Measurements from ENCODE around the gene UBAP1. TPM values are rescaled to one million over a fixed set of nuclear protein-coding genes. Genes with fewer than 3 reads are reported as not detected.

Gene UBAP1
- total and polyA plus RNA-seq, 2 experiments from 2014 or later: 17.4 to 20.7 TPM

DNA sequence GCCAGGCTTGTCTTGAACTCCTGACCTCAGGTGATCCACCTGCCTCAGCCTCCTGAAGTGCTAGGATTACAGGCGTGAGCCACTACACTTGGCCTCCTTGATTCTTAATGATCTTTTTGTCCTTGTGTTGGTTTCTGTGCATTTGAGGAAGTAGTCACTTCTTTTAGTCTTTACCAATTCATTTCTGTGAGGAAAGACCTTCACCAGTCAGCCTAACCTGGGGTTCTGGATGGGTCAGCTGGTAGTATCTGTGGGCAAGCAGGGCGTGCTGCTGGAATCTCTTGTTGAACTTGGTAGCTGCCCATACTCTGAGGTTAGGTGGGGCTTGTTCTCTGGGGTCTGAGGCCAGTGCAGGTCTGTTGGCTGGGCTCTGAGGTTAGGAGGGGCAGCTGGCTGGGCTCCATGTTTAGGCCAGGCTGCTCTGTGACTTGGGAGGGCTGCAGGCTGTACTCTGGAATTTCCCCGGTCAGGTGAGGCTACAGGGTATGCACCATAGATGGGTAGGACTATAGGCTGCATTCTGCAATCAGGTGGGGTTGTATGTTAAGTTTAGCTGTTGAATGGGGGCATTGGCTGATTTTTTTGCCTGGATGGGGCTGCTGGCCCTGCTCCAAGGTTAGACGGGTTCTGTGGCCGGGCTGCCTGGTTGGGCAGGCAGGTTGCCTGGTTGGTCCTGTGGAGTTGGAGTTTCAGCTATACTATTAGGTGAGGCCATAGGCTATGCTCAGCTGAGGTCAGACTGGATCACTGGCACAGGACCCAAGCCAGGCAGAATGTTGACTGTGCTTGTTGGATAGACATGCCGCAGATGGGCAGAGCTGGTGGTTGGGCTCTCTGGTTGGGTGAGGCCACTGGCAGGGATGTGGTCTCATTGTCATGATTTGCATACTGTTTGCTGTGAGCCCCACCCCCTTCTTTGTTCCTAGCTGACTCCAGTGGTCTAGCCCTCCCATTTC is 19.2 kb downstream of the UBAP1 start:
- Mint-ChIP-seq H3K27me3 (ENCODE audit: insufficient read depth, low read depth, poor library complexity) (peaks cover 10% of the 10 kb centered on the region), H3K4me1 (peaks cover 15% of the 10 kb centered on the region), H3K27ac (peak overlapping the region; percentile 95), H3K9me3 (no peaks in the 10 kb centered on the region), H3K4me3 (no peak overlapping the region), H3K36me3 (ENCODE audit: low read depth) (peaks cover 8% of the 10 kb centered on the region; the same call in 2 of the 3 replicates)
- Histone ChIP-seq H2AFZ (no peak overlapping the region), H3K27me3 (ENCODE audit: insufficient read depth) (no peaks in the 10 kb centered on the region), H3K4me3 (no peak overlapping the region), H3K4me2 (peak overlapping the region; percentile 51), H3K79me2 (replicated peaks; ENCODE audit: insufficient read depth) (peaks cover 99% of the 10 kb centered on the region), H3K27ac (ENCODE audit: low read depth) (peak overlapping the region; percentile 95), H3F3A (replicated peaks; ENCODE audit: low read depth) (peaks cover 8% of the 10 kb centered on the region; the same call in 1 of the 2 replicates), H3K9me2 (ENCODE audit: insufficient read depth) (no peaks in the 10 kb centered on the region), H3K36me3 (ENCODE audit: insufficient read depth) (no peaks in the 10 kb centered on the region), H3K4me1 (ENCODE audit: insufficient read depth) (peaks cover 13% of the 10 kb centered on the region), H4K20me1 (replicated peaks; ENCODE audit: insufficient read depth) (peaks cover 11% of the 10 kb centered on the region)
- ATAC-seq (peak; percentile 94), DNase-seq (ENCODE audit: low spot score) (peak; percentile 87)
- TF ChIP-seq ZNF114 (CRISPR knock-in tag; IDR thresholded peaks at IDR 0.05): no peak
- no peak for TF ChIP-seq ZNF331 (CRISPR knock-in tag; IDR thresholded peaks at IDR 0.05; ENCODE audit: low read depth)
- TF ChIP-seq, protein P1, sequence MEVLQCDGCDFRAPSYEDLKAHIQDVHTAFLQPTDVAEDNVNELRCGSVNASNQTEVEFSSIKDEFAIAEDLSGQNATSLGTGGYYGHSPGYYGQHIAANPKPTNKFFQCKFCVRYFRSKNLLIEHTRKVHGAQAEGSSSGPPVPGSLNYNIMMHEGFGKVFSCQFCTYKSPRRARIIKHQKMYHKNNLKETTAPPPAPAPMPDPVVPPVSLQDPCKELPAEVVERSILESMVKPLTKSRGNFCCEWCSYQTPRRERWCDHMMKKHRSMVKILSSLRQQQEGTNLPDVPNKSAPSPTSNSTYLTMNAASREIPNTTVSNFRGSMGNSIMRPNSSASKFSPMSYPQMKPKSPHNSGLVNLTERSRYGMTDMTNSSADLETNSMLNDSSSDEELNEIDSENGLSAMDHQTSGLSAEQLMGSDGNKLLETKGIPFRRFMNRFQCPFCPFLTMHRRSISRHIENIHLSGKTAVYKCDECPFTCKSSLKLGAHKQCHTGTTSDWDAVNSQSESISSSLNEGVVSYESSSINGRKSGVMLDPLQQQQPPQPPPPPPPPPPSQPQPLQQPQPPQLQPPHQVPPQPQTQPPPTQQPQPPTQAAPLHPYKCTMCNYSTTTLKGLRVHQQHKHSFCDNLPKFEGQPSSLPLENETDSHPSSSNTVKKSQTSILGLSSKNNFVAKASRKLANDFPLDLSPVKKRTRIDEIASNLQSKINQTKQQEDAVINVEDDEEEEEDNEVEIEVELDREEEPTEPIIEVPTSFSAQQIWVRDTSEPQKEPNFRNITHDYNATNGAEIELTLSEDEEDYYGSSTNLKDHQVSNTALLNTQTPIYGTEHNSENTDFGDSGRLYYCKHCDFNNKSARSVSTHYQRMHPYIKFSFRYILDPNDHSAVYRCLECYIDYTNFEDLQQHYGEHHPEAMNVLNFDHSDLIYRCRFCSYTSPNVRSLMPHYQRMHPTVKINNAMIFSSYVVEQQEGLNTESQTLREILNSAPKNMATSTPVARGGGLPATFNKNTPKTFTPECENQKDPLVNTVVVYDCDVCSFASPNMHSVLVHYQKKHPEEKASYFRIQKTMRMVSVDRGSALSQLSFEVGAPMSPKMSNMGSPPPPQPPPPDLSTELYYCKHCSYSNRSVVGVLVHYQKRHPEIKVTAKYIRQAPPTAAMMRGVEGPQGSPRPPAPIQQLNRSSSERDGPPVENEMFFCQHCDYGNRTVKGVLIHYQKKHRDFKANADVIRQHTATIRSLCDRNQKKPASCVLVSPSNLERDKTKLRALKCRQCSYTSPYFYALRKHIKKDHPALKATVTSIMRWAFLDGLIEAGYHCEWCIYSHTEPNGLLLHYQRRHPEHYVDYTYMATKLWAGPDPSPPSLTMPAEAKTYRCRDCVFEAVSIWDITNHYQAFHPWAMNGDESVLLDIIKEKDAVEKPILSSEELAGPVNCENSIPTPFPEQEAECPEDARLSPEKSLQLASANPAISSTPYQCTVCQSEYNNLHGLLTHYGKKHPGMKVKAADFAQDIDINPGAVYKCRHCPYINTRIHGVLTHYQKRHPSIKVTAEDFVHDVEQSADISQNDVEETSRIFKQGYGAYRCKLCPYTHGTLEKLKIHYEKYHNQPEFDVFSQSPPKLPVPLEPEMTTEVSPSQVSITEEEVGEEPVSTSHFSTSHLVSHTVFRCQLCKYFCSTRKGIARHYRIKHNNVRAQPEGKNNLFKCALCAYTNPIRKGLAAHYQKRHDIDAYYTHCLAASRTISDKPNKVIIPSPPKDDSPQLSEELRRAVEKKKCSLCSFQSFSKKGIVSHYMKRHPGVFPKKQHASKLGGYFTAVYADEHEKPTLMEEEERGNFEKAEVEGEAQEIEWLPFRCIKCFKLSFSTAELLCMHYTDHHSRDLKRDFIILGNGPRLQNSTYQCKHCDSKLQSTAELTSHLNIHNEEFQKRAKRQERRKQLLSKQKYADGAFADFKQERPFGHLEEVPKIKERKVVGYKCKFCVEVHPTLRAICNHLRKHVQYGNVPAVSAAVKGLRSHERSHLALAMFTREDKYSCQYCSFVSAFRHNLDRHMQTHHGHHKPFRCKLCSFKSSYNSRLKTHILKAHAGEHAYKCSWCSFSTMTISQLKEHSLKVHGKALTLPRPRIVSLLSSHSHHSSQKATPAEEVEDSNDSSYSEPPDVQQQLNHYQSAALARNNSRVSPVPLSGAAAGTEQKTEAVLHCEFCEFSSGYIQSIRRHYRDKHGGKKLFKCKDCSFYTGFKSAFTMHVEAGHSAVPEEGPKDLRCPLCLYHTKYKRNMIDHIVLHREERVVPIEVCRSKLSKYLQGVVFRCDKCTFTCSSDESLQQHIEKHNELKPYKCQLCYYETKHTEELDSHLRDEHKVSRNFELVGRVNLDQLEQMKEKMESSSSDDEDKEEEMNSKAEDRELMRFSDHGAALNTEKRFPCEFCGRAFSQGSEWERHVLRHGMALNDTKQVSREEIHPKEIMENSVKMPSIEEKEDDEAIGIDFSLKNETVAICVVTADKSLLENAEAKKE (CRISPR knock-in tag; IDR thresholded peaks at IDR 0.05): no peak

DNA sequence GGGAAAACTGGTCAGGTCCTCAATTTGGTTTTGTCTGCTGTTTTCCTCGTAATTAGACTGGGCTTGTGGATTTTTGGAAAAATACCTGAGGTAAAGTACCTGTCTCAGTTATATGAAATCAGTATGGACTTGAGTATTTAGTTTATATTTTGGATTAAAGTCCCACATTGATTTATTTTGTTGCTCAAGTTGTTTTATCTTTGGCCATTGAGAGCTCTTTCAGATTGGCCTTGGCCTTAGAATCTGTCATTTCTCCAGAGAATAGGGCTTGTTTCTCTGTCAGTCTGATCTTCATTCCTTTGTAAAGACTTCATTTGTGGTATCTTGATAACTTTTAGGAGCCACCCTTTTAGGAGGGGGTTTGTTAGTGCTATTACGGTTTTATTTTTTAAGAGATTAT is 21.2 kb downstream of the UBAP1 start:
- peaks cover 13% of the 10 kb centered on the region for H3K4me1 ChIP-seq (ENCODE audit: insufficient read depth)
- 0 out of 2 replicates have a peak, but pooled peaks cover 8% of the 10 kb centered on the region for H3F3A ChIP-seq (replicated peaks; ENCODE audit: low read depth)
- Mint-ChIP-seq H3K9me3 (no peaks in the 10 kb centered on the region), H3K36me3 (ENCODE audit: low read depth) (peaks cover 12% of the 10 kb centered on the region; the same call in 2 of the 3 replicates), H3K4me1 (peaks cover 15% of the 10 kb centered on the region), H3K27ac (no peak overlapping the region), H3K27me3 (ENCODE audit: insufficient read depth, low read depth, poor library complexity) (peaks cover 10% of the 10 kb centered on the region), H3K4me3 (no peak overlapping the region)
- no peaks in the 10 kb centered on the region for H3K27me3 ChIP-seq (ENCODE audit: insufficient read depth)
- no peaks in the 10 kb centered on the region for H3K36me3 ChIP-seq (ENCODE audit: insufficient read depth)
- no peak overlapping the region for H3K4me2 ChIP-seq
- 0 out of 2 replicates have a peak overlapping the region, but pooled peaks have one; percentile 95 for H3K27ac ChIP-seq (ENCODE audit: low read depth)
- ATAC-seq: no peak
- H3K79me2 ChIP-seq (replicated peaks; ENCODE audit: insufficient read depth): peaks cover 98% of the 10 kb centered on the region
- DNase-seq (ENCODE audit: low spot score): no peak
- H3K9me2 ChIP-seq (ENCODE audit: insufficient read depth): no peaks in the 10 kb centered on the region
- no peak overlapping the region for H2AFZ ChIP-seq
- no peak overlapping the region for H3K4me3 ChIP-seq
- H4K20me1 ChIP-seq (replicated peaks; ENCODE audit: insufficient read depth): peaks cover 13% of the 10 kb centered on the region
- TF ChIP-seq ZNF331 (CRISPR knock-in tag; IDR thresholded peaks at IDR 0.05; ENCODE audit: low read depth) (no peak), JUNB (IDR thresholded peaks at IDR 0.05; ENCODE audit: unreplicated experiment) (no peak)
- TF ChIP-seq, protein P2, sequence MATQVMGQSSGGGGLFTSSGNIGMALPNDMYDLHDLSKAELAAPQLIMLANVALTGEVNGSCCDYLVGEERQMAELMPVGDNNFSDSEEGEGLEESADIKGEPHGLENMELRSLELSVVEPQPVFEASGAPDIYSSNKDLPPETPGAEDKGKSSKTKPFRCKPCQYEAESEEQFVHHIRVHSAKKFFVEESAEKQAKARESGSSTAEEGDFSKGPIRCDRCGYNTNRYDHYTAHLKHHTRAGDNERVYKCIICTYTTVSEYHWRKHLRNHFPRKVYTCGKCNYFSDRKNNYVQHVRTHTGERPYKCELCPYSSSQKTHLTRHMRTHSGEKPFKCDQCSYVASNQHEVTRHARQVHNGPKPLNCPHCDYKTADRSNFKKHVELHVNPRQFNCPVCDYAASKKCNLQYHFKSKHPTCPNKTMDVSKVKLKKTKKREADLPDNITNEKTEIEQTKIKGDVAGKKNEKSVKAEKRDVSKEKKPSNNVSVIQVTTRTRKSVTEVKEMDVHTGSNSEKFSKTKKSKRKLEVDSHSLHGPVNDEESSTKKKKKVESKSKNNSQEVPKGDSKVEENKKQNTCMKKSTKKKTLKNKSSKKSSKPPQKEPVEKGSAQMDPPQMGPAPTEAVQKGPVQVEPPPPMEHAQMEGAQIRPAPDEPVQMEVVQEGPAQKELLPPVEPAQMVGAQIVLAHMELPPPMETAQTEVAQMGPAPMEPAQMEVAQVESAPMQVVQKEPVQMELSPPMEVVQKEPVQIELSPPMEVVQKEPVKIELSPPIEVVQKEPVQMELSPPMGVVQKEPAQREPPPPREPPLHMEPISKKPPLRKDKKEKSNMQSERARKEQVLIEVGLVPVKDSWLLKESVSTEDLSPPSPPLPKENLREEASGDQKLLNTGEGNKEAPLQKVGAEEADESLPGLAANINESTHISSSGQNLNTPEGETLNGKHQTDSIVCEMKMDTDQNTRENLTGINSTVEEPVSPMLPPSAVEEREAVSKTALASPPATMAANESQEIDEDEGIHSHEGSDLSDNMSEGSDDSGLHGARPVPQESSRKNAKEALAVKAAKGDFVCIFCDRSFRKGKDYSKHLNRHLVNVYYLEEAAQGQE (IDR thresholded peaks at IDR 0.05; ENCODE audit: unreplicated experiment): no peak
